ENCODE data around the gene JAG2. TPM values are rescaled to one million over a fixed set of nuclear protein-coding genes. Genes with fewer than 3 reads are reported as not detected.

The JAG2 gene
- total RNA-seq, 1 donor from 2014 or later: 84.1 TPM

DNA sequence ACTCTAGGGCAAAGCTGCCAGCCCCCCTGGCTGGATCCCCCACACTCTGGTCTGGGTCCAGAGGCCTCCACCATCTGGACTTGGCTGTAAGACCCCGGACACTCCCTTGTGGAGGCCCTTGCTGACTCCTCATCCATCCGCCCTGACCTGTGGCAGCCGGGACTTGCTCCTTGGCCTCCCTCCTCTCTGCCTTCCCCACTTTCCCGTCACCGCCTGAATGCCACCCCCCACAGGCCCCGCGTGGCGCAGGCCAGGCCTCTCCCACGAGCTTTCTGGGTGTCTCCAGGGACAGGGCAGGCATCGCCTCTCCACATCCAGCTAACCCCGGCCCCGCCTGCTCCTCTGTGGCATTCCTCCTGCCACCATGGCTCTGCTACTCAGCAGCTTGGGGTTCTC lies 14.1 kb downstream of the JAG2 start:
- TF ChIP-seq, protein P1, sequence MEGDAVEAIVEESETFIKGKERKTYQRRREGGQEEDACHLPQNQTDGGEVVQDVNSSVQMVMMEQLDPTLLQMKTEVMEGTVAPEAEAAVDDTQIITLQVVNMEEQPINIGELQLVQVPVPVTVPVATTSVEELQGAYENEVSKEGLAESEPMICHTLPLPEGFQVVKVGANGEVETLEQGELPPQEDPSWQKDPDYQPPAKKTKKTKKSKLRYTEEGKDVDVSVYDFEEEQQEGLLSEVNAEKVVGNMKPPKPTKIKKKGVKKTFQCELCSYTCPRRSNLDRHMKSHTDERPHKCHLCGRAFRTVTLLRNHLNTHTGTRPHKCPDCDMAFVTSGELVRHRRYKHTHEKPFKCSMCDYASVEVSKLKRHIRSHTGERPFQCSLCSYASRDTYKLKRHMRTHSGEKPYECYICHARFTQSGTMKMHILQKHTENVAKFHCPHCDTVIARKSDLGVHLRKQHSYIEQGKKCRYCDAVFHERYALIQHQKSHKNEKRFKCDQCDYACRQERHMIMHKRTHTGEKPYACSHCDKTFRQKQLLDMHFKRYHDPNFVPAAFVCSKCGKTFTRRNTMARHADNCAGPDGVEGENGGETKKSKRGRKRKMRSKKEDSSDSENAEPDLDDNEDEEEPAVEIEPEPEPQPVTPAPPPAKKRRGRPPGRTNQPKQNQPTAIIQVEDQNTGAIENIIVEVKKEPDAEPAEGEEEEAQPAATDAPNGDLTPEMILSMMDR (IDR thresholded peaks at IDR 0.05; ENCODE audit: partially characterized antibody, unreplicated experiment): no peak
- peak; percentile 20 for DNase-seq
- H3K9me3 Mint-ChIP-seq (ENCODE audit: unreplicated experiment): peaks cover 2% of the 10 kb centered on the region
- H3K27me3 Mint-ChIP-seq (ENCODE audit: unreplicated experiment): peaks cover 4% of the 10 kb centered on the region
- no peaks in the 10 kb centered on the region for H3K36me3 Mint-ChIP-seq (ENCODE audit: unreplicated experiment)
- peak overlapping the region; percentile 55 for H3K27ac Mint-ChIP-seq (ENCODE audit: unreplicated experiment)
- no peaks in the 10 kb centered on the region for H3K4me1 Mint-ChIP-seq (ENCODE audit: low read depth, unreplicated experiment)
- H3K4me3 Mint-ChIP-seq (ENCODE audit: unreplicated experiment): no peak overlapping the region

DNA sequence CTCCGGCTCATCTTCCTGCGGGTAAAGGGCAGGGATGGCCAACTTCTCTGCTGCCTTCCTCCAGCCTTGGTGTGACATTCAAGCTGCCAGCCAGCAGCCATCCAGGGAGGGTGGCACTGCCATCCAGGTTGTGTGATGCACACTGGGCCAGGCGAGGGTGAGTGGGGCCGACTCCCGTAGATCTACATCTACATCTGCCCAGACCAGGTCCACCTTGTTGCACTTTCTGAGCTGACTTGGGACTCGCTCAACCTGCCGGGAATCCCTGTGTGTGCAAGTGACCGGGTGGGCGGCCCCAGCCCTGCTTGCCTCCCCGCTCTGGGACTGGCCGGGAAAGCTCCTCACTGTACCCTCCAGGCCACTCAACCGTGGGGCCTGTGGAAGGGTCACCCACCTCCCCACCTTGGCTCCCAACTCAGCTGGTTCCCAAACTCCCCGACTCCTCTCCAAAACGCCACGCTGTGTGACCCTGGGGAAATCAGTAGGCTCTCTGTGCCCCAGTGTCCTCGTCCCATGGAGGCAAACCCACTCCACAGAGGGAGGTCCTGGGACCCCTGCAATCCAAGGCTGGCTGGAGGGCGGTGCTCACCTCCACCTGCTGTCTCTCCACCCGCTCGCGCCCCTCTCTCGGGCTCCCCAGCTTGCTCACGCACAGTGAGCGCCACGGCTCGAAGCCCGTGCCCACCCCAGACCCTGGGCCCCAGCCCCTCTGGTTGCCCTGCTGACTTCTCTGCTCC lies 14.7 kb downstream of the JAG2 start:
- H3K27me3 Mint-ChIP-seq (ENCODE audit: unreplicated experiment): peaks cover 4% of the 10 kb centered on the region
- TF ChIP-seq, protein P1 (IDR thresholded peaks at IDR 0.05; ENCODE audit: partially characterized antibody, unreplicated experiment): no peak
- DNase-seq: peak; percentile 13
- no peaks in the 10 kb centered on the region for H3K36me3 Mint-ChIP-seq (ENCODE audit: unreplicated experiment)
- H3K4me1 Mint-ChIP-seq (ENCODE audit: low read depth, unreplicated experiment): no peaks in the 10 kb centered on the region
- H3K4me3 Mint-ChIP-seq (ENCODE audit: unreplicated experiment): no peak overlapping the region
- no peak overlapping the region for H3K27ac Mint-ChIP-seq (ENCODE audit: unreplicated experiment)
- peaks cover 2% of the 10 kb centered on the region for H3K9me3 Mint-ChIP-seq (ENCODE audit: unreplicated experiment)

DNA sequence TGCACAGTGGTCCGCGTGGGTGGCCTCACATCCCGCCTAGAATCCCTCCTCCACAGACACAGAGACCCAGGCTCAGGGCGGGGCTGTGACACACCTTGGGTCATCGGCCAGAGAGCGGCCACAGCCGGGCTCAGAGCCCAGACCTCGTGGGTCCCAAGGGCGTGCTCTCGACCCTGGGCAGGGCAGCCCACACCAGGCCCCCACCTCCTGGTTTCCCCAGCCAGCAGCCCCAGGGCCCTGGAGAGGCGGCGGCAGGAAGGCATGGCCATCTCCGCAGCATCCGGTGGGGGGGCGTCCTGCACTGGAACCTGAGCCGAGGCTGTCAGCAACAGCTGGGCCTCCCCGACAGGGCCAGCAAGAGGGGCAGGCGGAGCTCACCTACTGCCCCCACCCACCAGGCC lies 15.2 kb downstream of the JAG2 start:
- no peak overlapping the region for H3K27ac Mint-ChIP-seq (ENCODE audit: unreplicated experiment)
- peaks cover 2% of the 10 kb centered on the region for H3K9me3 Mint-ChIP-seq (ENCODE audit: unreplicated experiment)
- TF ChIP-seq, protein P1 (IDR thresholded peaks at IDR 0.05; ENCODE audit: partially characterized antibody, unreplicated experiment): no peak
- no peak overlapping the region for H3K4me3 Mint-ChIP-seq (ENCODE audit: unreplicated experiment)
- H3K27me3 Mint-ChIP-seq (ENCODE audit: unreplicated experiment): peaks cover 4% of the 10 kb centered on the region
- no peaks in the 10 kb centered on the region for H3K36me3 Mint-ChIP-seq (ENCODE audit: unreplicated experiment)
- peak; percentile 21 for DNase-seq
- H3K4me1 Mint-ChIP-seq (ENCODE audit: low read depth, unreplicated experiment): no peaks in the 10 kb centered on the region

DNA sequence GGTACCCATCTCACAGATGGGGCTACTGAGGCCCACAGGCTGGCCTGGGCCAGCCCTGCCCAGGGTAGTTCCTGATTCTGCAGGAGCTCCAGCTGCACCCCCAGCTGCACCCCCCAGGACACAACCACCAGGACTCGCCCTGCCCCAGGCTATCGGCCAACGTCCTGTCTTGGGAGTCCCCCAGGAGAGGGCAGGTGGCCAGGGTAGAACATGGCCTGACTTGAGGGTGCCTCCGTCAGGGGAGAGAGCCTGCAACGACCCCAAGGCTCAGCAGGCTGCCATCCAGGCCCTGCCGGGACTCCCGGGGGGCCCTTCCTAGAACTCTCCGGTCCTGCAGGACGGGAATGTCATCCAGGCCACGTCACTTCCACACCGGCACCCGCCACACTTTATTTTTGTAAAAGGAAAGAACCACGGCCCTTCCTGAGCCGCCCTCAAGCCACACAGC lies 15.8 kb downstream of the JAG2 start:
- TF ChIP-seq, protein P1 (IDR thresholded peaks at IDR 0.05; ENCODE audit: partially characterized antibody, unreplicated experiment): no peak
- peak; percentile 13 for DNase-seq
- Mint-ChIP-seq H3K27me3 (ENCODE audit: unreplicated experiment) (peaks cover 4% of the 10 kb centered on the region), H3K36me3 (ENCODE audit: unreplicated experiment) (no peaks in the 10 kb centered on the region), H3K9me3 (ENCODE audit: unreplicated experiment) (peaks cover 2% of the 10 kb centered on the region), H3K27ac (ENCODE audit: unreplicated experiment) (no peak overlapping the region), H3K4me1 (ENCODE audit: low read depth, unreplicated experiment) (no peaks in the 10 kb centered on the region), H3K4me3 (ENCODE audit: unreplicated experiment) (no peak overlapping the region)

Measured in glutamatergic neuron (in vitro differentiated cells).